ENCODE measurements around the gene CBX3. TPM values are rescaled to one million over a fixed set of nuclear protein-coding genes. Genes with fewer than 3 reads are reported as not detected.
"Not testable (repeated sequence)": the region's sequence is repeated elsewhere in the genome, so short reads cannot be mapped to it uniquely, and the experiment has no call there.

The CBX3 gene
- total RNA-seq, 1 experiment from 2014 or later = 308 TPM

GRCh38 chr7:26250239-26250638 lies 48.7 kb downstream of the CBX3 start:
- ChIA-PET POLR2A (ENCODE audit: unreplicated experiment) (no interaction called here), CTCF (no interaction called here)
- H3K27ac ChIP-seq = no peak overlapping the region
- TF ChIP-seq CTCF (conservative IDR thresholded peaks at IDR 0.05) (no peak), EZH2 (IDR thresholded peaks at IDR 0.05; ENCODE audit: low read depth) (no peak)
- H3K4me3 ChIP-seq = no peak overlapping the region
- no peaks in the 10 kb centered on the region for H3K4me1 ChIP-seq (replicated peaks; ENCODE audit: insufficient read depth)
- H3K36me3 ChIP-seq (ENCODE audit: low read depth) = no peaks in the 10 kb centered on the region
- no peaks in the 10 kb centered on the region for H3K79me2 ChIP-seq (ENCODE audit: low read depth)
- no peaks in the 10 kb centered on the region for H3F3A ChIP-seq (ENCODE audit: insufficient read depth, low read depth)
- H3K4me2 ChIP-seq = no peak overlapping the region
- H3K9me2 ChIP-seq (ENCODE audit: insufficient read depth) = no peaks in the 10 kb centered on the region
- no peaks in the 10 kb centered on the region for H3K9me3 ChIP-seq (ENCODE audit: insufficient read depth, low read depth)
- no peak overlapping the region for H2AFZ ChIP-seq
- DNase-seq = no peak
- intact Hi-C loops (cut with micrococcal nuclease; ENCODE audit: unreplicated experiment) = no loop called here
- H4K20me1 ChIP-seq (ENCODE audit: insufficient read depth) = no peaks in the 10 kb centered on the region
- no peaks in the 10 kb centered on the region for H3K27me3 ChIP-seq (ENCODE audit: insufficient read depth, low read depth)
- no TSS peak for BruUV-seq (replicated peaks)

GRCh38 chr7:26261866-26262265 lies 60.3 kb downstream of the CBX3 start:
- POLR2A ChIA-PET (ENCODE audit: unreplicated experiment); H3K27me3 ChIP-seq (ENCODE audit: insufficient read depth, low read depth); H3K4me1 ChIP-seq (replicated peaks; ENCODE audit: insufficient read depth); BruUV-seq (replicated peaks); H3K4me3 ChIP-seq; H3K9me2 ChIP-seq (ENCODE audit: insufficient read depth); DNase-seq; H4K20me1 ChIP-seq (ENCODE audit: insufficient read depth); H3K27ac ChIP-seq; H3K4me2 ChIP-seq; H2AFZ ChIP-seq; H3K9me3 ChIP-seq (ENCODE audit: insufficient read depth, low read depth); CTCF ChIA-PET; H3K36me3 ChIP-seq (ENCODE audit: low read depth); intact Hi-C loops (cut with micrococcal nuclease; ENCODE audit: unreplicated experiment); H3F3A ChIP-seq (ENCODE audit: insufficient read depth, low read depth); H3K79me2 ChIP-seq (ENCODE audit: low read depth): not testable (repeated sequence)

Other genes with a start within 250 kb of the CBX3 start
- gene NFE2L3, start 49.5 kb upstream of the CBX3 start, total RNA-seq (2021) = 44.2 and 49.1 TPM in 2 replicates
- 526 and 792 TPM in 2 replicates for gene HNRNPA2B1, start 999 bp upstream of the CBX3 start, total RNA-seq (2021)
- gene SNX10, start 90.1 kb downstream of the CBX3 start, total RNA-seq (2021) = 9.1 and 9.8 TPM in 2 replicates

All from PC-9 (cell line).